IMR-90 (cell line): ENCODE measurements around the gene DGKB. TPM values are rescaled to one million over a fixed set of nuclear protein-coding genes. Genes with fewer than 3 reads are reported as not detected.

ENCODE experiments used
- ATAC-seq: fragments of 200-7000 bp; cut with Tn5 transposase; 2 replicates; pipeline ENCODE4 v1.9.1; 2020; ENCODE audit warnings: low read depth, mild to moderate bottlenecking, moderate library complexity
- BruUV-seq: library from RNA; stranded (reverse); fragments of 400-500 nt; replicated peaks from 2 replicates; lab custom pipeline; 2021; lab: Mats Ljungman, UMichigan
- CTCF ChIA-PET: fragments of 300-600 bp; formaldehyde crosslinking; extraction: SDS; loops from one replicate; lab custom pipeline; 2021; ENCODE audit warnings: antibody characterized with exemption; lab: Yijun Ruan, JAX
- POLR2A ChIA-PET: fragments of 300-600 bp; sonication (Branson Sonifier 250); formaldehyde crosslinking; loops from one replicate; lab custom pipeline; 2022; ENCODE audit warnings: antibody characterized with exemption; ENCODE audit not compliant: unreplicated experiment; lab: Charles Lee
- DNase-seq: peaks from one replicate; pipeline ENCODE4 v3.0.0; 2013
- H2AFZ ChIP-seq: replicated peaks from 2 replicates; pipeline ENCODE3; 2013; ENCODE audit warnings: low read length, mild to moderate bottlenecking; ENCODE audit not compliant: poor library complexity
- H2AK5ac ChIP-seq: 2 replicates; pipeline ENCODE4 v1.6.1; 2013; ENCODE audit warnings: low read depth, low read length, inconsistent platforms
- H2AK9ac ChIP-seq: replicated peaks from 2 replicates; pipeline ENCODE3; 2013; ENCODE audit warnings: mild to moderate bottlenecking, low read depth, low read length, moderate library complexity; ENCODE audit not compliant: poor library complexity
- H2BK120ac ChIP-seq: 2 replicates; pipeline ENCODE4 v1.6.1; 2013; ENCODE audit warnings: low read depth, low read length, inconsistent platforms
- H2BK15ac ChIP-seq: 3 replicates; pipeline ENCODE4 v1.6.1; 2013; ENCODE audit warnings: low read depth, low read length, inconsistent platforms
- H2BK20ac ChIP-seq: 2 replicates; pipeline ENCODE4 v1.6.1; 2013; ENCODE audit warnings: low read depth, mild to moderate bottlenecking, inconsistent platforms, low read length, moderate library complexity
- H2BK5ac ChIP-seq: 2 replicates; pipeline ENCODE4 v1.6.1; 2013; ENCODE audit warnings: mild to moderate bottlenecking, low read depth, low read length, inconsistent platforms; ENCODE audit not compliant: poor library complexity, severe bottlenecking
- H3K14ac ChIP-seq: replicated peaks from 2 replicates; pipeline ENCODE4 v1.6.1; 2013; ENCODE audit warnings: low read depth, low read length, inconsistent platforms
- H3K18ac ChIP-seq: 2 replicates; pipeline ENCODE4 v1.6.1; 2013; ENCODE audit warnings: low read depth, low read length, control low read depth
- H3K23ac ChIP-seq: 2 replicates; pipeline ENCODE4 v1.6.1; 2013; ENCODE audit warnings: low read depth, low read length, inconsistent platforms
- H3K27ac ChIP-seq: 2 replicates; pipeline ENCODE4 v1.5.1; 2013; ENCODE audit warnings: mild to moderate bottlenecking, control low read depth, low read length; ENCODE audit not compliant: insufficient read depth
- H3K27me3 ChIP-seq: 2 replicates; pipeline ENCODE4 v1.6.1; 2013; ENCODE audit warnings: low read length; ENCODE audit not compliant: control insufficient read depth, insufficient read depth
- H3K36me3 ChIP-seq: 2 replicates; pipeline ENCODE4 v1.6.1; 2013; ENCODE audit warnings: low read length, mixed read lengths; ENCODE audit not compliant: control insufficient read depth, insufficient read depth
- H3K4ac ChIP-seq: 2 replicates; pipeline ENCODE4 v1.6.1; 2013; ENCODE audit warnings: low read depth, low read length, inconsistent platforms
- H3K4me1 ChIP-seq: 2 replicates; pipeline ENCODE4 v1.6.1; 2013; ENCODE audit warnings: low read length, mixed read lengths; ENCODE audit not compliant: control insufficient read depth, insufficient read depth
- H3K4me2 ChIP-seq: 2 replicates; pipeline ENCODE4 v1.6.1; 2013; ENCODE audit warnings: low read depth, mild to moderate bottlenecking, control low read depth, low read length, moderate library complexity
- H3K4me3 ChIP-seq: 2 replicates; pipeline ENCODE4 v1.5.1; 2013; ENCODE audit warnings: low read depth, mild to moderate bottlenecking, control low read depth, low read length, moderate library complexity; ENCODE audit not compliant: insufficient read depth
- H3K56ac ChIP-seq: 2 replicates; pipeline ENCODE4 v1.6.1; 2013; ENCODE audit warnings: low read length, inconsistent platforms; ENCODE audit not compliant: insufficient read depth; ENCODE audit errors: extremely low read depth
- H3K79me1 ChIP-seq, 2 experiments: 2 replicates each; pipeline ENCODE4 v1.6.1; 2013; ENCODE audit warnings: low read length in 2 of 2, inconsistent platforms in 1 of 2, low read depth in 1 of 2
- H3K9ac ChIP-seq: 2 replicates; pipeline ENCODE4 v1.6.1; 2013; ENCODE audit warnings: low read depth, low read length, control low read depth
- H3K9me1 ChIP-seq: 2 replicates; pipeline ENCODE4 v1.6.1; 2013; ENCODE audit warnings: low read length, inconsistent platforms; ENCODE audit not compliant: insufficient read depth
- H3K9me3 ChIP-seq: 2 replicates; pipeline ENCODE4 v1.6.1; 2013; ENCODE audit warnings: low read length; ENCODE audit not compliant: control insufficient read depth, insufficient read depth
- H4K20me1 ChIP-seq: 2 replicates; pipeline ENCODE4 v1.6.1; 2013; ENCODE audit warnings: low read length, inconsistent platforms; ENCODE audit not compliant: insufficient read depth
- H4K5ac ChIP-seq: 2 replicates; pipeline ENCODE4 v1.6.1; 2013; ENCODE audit warnings: mild to moderate bottlenecking, low read depth, low read length, control low read depth
- H4K8ac ChIP-seq, 2 experiments: 2 replicates each; pipeline ENCODE4 v1.6.1; 2013; ENCODE audit warnings: low read depth in 2 of 2, low read length in 2 of 2, control low read depth in 1 of 2, inconsistent platforms in 1 of 2
- H4K91ac ChIP-seq: 2 replicates; pipeline ENCODE4 v1.6.1; 2013; ENCODE audit warnings: low read depth, low read length, inconsistent platforms; ENCODE audit not compliant: insufficient read depth
- BHLHE40 ChIP-seq: fragments of 150-350 bp; IDR thresholded peaks from 2 replicates; pipeline ENCODE4 v1.6.1; 2016; ENCODE audit warnings: mild to moderate bottlenecking, low read depth, low read length
- CEBPB ChIP-seq: IDR thresholded peaks from 2 replicates; pipeline ENCODE4 v1.6.1; 2012; ENCODE audit warnings: low read depth, low read length, improper control_type of control experiment
- CHD1 ChIP-seq: IDR thresholded peaks from 2 replicates; pipeline ENCODE4 v1.6.1; 2012; ENCODE audit warnings: low read depth, low read length, improper control_type of control experiment
- CTCF ChIP-seq: conservative IDR thresholded peaks from 2 replicates; pipeline ENCODE4 v1.5.1; 2012; ENCODE audit warnings: mild to moderate bottlenecking, low read depth, low read length, improper control_type of control experiment
- FOS ChIP-seq: fragments of 150-350 bp; IDR thresholded peaks from 2 replicates; pipeline ENCODE4 v1.6.1; 2016; ENCODE audit warnings: low read depth, low read length
- MAFK ChIP-seq: IDR thresholded peaks from 2 replicates; pipeline ENCODE4 v1.6.1; 2012; ENCODE audit warnings: low read depth, low read length, improper control_type of control experiment
- MAZ ChIP-seq: IDR thresholded peaks from 2 replicates; pipeline ENCODE4 v1.6.1; 2012; ENCODE audit warnings: low read depth, mild to moderate bottlenecking, low read length, improper control_type of control experiment, moderate library complexity, borderline replicate concordance
- MXI1 ChIP-seq: IDR thresholded peaks from 2 replicates; pipeline ENCODE4 v1.6.1; 2012; ENCODE audit warnings: low read depth, mild to moderate bottlenecking, low read length, moderate library complexity, borderline replicate concordance
- NFE2L2 ChIP-seq: fragments of 150-350 bp; IDR thresholded peaks from 2 replicates; pipeline ENCODE4 v1.6.1; 2016; ENCODE audit warnings: low read depth, mild to moderate bottlenecking, low read length
- POLR2A ChIP-seq: IDR thresholded peaks from 2 replicates; pipeline ENCODE4 v1.6.1; 2012; ENCODE audit warnings: mild to moderate bottlenecking, low read depth, low read length
- RAD21 ChIP-seq: IDR thresholded peaks from 2 replicates; pipeline ENCODE4 v1.6.1; 2012; ENCODE audit warnings: low read length, improper control_type of control experiment
- SMC3 ChIP-seq: fragments of 150-350 bp; IDR thresholded peaks from 2 replicates; pipeline ENCODE4 v1.6.1; 2016; ENCODE audit warnings: low read depth, mild to moderate bottlenecking, antibody characterized with exemption, low read length, moderate library complexity
- USF2 ChIP-seq: fragments of 150-350 bp; IDR thresholded peaks from 2 replicates; pipeline ENCODE4 v1.6.1; 2017; ENCODE audit warnings: mild to moderate bottlenecking, antibody characterized with exemption, low read length, low read depth
- WGBS, 2 experiments: methylation state at CpG; one replicate each; pipeline versions ENCODE4 v1.1.5 to v1.1.7; 2013; ENCODE audit warnings: missing lambda C conversion rate in 2 of 2; ENCODE audit not compliant: insufficient read length in 1 of 2; ENCODE audit errors: extremely low coverage in 2 of 2; 5-methylcytosine and 5-hydroxymethylcytosine counted together
- dilution Hi-C: fragments of 300-500 bp; cut with HindIII; formaldehyde crosslinking; loops from one replicate; pipeline ENCODE4 v1.14.3; 2018; ENCODE audit warnings: low sequenced_read_pairs; ENCODE audit not compliant: unreplicated experiment
- in situ Hi-C: fragments of 300-500 bp; cut with MboI; formaldehyde crosslinking; loops from 3 replicates; pipeline ENCODE4 v1.14.3; 2019; ENCODE audit warnings: low sequenced_read_pairs, inconsistent platforms, mixed read lengths
- intact Hi-C: fragments of 100-400 bp; cut with micrococcal nuclease; formaldehyde crosslinking; loops from 2 replicates; pipeline ENCODE4 v1.10.0; 2022
- polyA plus RNA-seq, 3 experiments: library from polyadenylated mRNA; depleted of rRNA; stranded (reverse); fragments of >200 nt; gene quantifications; 2 replicates each; pipeline ENCODE4 v1.2.3, GENCODE V29; 2012; ENCODE audit warnings: low replicate concordance in 1 of 3
- total RNA-seq: library from RNA; depleted of rRNA; stranded (reverse); fragments of >200 nt; gene quantifications from 2 replicates; pipeline ENCODE4 v1.2.3, GENCODE V29; 2012

Gene DGKB
- total and polyA plus RNA-seq, 2 of the 4 experiments (the other 2 are of a cell fraction): not detected

DNA sequence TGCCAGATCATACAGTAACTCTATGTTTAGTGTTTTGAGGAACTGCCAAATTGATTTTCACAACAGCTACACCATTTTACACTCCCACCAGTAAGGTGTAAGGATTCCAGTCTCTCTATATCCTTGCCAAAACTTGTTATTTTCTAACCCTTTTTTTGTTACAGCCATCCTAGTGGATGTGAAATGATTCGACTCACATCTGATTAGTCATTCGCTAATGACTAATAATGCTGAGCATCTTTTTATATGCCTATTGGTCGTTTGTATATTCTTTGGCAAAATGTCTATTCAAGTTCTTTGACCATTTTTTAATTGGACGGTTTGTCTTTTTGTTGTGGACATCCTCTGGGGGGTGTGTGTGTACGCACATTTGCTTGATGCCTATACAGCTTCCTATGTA, 142.8 kb downstream of the DGKB start:
- Histone ChIP-seq H3K9ac (no peak overlapping the region), H3K9me3 (no peaks in the 10 kb centered on the region), H3K36me3 (no peaks in the 10 kb centered on the region), H2AK5ac (no peak overlapping the region), H3K4me3 (no peak overlapping the region), H2BK20ac (no peak overlapping the region), H4K8ac (no peak overlapping the region), H2AFZ (no peak overlapping the region), H3K18ac (no peak overlapping the region), H3K4ac (no peak overlapping the region), H3K27me3 (no peaks in the 10 kb centered on the region), H2BK15ac (no peak overlapping the region), H4K5ac (no peak overlapping the region), H3K27ac (no peak overlapping the region), H3K9me1 (no peaks in the 10 kb centered on the region), H3K23ac (no peak overlapping the region), H3K79me1 (no peaks in the 10 kb centered on the region), H3K14ac (no peak overlapping the region), H2BK120ac (no peak overlapping the region), H4K91ac (no peak overlapping the region), H2BK5ac (no peak overlapping the region), H3K4me2 (no peak overlapping the region), H3K4me1 (no peaks in the 10 kb centered on the region), H2AK9ac (no peak overlapping the region), H3K56ac (no peak overlapping the region), H4K20me1 (no peaks in the 10 kb centered on the region)
- ATAC-seq: no peak
- dilution Hi-C loops (no loop called here), intact Hi-C loops (no loop called here), in situ Hi-C loops (no loop called here)
- no CpG with 5 or more reads among the region's 5 CpGs for WGBS, 2 experiments
- no TSS peak for BruUV-seq
- DNase-seq: no peak
- CTCF ChIA-PET: no interaction called here
- TF ChIP-seq MAFK (no peak), MXI1 (no peak), CTCF (no peak), USF2 (no peak), RAD21 (no peak), NFE2L2 (no peak), CHD1 (no peak), BHLHE40 (no peak), POLR2A (no peak), MAZ (no peak), CEBPB (no peak), SMC3 (no peak), FOS (no peak)
- POLR2A ChIA-PET: no interaction called here
